ENCODE measurements around the gene AK2. TPM values are rescaled to one million over a fixed set of nuclear protein-coding genes. Genes with fewer than 3 reads are reported as not detected.
A peak's percentile ranks its signal among the peaks of the same experiment; 100 is the strongest.

The AK2 gene
- total RNA-seq, 1 experiment from 2014 or later = 159 TPM

DNA sequence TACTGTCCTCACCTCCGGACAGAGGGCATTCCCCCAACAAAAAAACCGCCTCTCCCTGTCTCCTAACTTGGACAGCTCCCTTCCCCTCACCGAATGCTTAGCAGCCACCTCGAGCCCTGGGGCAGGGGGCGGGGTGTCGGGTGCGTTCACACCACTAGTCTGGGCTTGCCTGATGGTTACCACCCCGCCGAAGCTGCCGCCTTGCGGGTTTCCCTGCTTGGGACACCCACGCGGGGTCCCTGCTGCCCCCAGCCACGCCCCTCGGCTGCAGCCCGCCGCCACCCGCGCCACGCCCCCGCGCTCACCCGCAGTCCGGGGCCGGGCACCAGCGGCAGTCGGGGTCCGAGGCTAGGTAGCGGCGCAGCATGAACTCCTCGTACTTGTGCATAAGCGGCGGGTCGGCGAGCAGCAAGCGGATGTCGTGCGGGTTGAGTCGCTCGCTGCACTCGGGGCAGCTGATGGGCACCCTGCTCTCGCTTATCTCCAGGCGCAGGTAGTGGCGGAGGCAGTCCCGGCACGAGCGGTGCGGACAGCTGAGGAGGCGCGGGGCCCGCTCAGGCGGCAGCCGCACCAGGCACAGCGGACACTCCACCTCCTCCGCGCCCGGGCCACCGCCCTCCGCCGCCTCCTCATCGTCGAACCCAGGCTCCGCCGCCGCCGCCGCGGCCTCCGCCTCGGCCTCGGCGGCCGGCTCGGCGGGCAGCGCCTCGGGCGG lies 72.8 kb downstream of the AK2 start:
- Histone ChIP-seq H3K23me2 (ENCODE audit: insufficient read length, low read depth, low read length, poor library complexity, severe bottlenecking) (no peaks in the 10 kb centered on the region), H4K91ac (ENCODE audit: insufficient read length, low read depth, low read length) (no peak overlapping the region), H2AK5ac (ENCODE audit: insufficient read length, low read length) (no peak overlapping the region), H4K8ac (replicated peaks; ENCODE audit: insufficient read length, low read depth, low read length) (no peak overlapping the region), H3K9ac (ENCODE audit: extremely low read depth, insufficient read length, low read length) (peak overlapping the region; percentile 63), H3K79me2 (ENCODE audit: insufficient read depth, low read length) (no peaks in the 10 kb centered on the region; the same call in 1 of the 2 replicates), H2BK15ac (ENCODE audit: low read depth, low read length) (no peak overlapping the region), H2BK5ac (ENCODE audit: insufficient read length, low read length) (no peak overlapping the region), H2BK12ac (ENCODE audit: insufficient read length, low read depth, low read length) (no peak overlapping the region), H3K4me1 (ENCODE audit: insufficient read depth, low read length) (0 out of 2 replicates have a peak, but pooled peaks cover 4% of the 10 kb centered on the region), H4K5ac (ENCODE audit: insufficient read length, low read depth, low read length) (no peak overlapping the region), H3K79me1 (ENCODE audit: insufficient read depth, low read depth, low read length, poor library complexity, severe bottlenecking) (no peaks in the 10 kb centered on the region), H3K4me2 (ENCODE audit: insufficient read depth, insufficient read length, low read length) (peak overlapping the region; percentile 76), H3K23ac (ENCODE audit: insufficient read length, low read depth, low read length) (no peak overlapping the region), H3K9me3 (ENCODE audit: control insufficient read depth, low read depth, low read length) (no peaks in the 10 kb centered on the region), H3K14ac (ENCODE audit: insufficient read depth, low read length) (peak overlapping the region; percentile 77; the same call in 1 of the 2 replicates), H2BK20ac (ENCODE audit: low read depth, low read length, poor library complexity, severe bottlenecking) (no peak overlapping the region), H3K27me3 (ENCODE audit: insufficient read depth, low read length) (no peaks in the 10 kb centered on the region), H4K20me1 (ENCODE audit: control insufficient read depth, insufficient read depth, insufficient read length) (no peaks in the 10 kb centered on the region), H3K27ac (ENCODE audit: insufficient read length, low read depth, low read length) (no peak overlapping the region), H2AFZ (ENCODE audit: low read length) (no peak overlapping the region), H3T11ph (ENCODE audit: low read length) (no peak overlapping the region), H3K56ac (ENCODE audit: insufficient read length, low read depth, low read length) (no peak overlapping the region), H2BK120ac (ENCODE audit: low read depth, low read length, poor library complexity, severe bottlenecking) (no peak overlapping the region), H3K18ac (ENCODE audit: insufficient read length, low read depth, low read length) (no peak overlapping the region), H3K4ac (ENCODE audit: low read depth, low read length) (no peak overlapping the region)
- Mint-ChIP-seq H3K27me3 (ENCODE audit: low read depth) (peaks cover 28% of the 10 kb centered on the region), H3K36me3 (ENCODE audit: insufficient read depth in 1 of 3, low read depth in 3 of 3) (no peaks in the 10 kb centered on the region), H3K4me3 (peak overlapping the region; percentile 77 to 88), H3K9me3 (0 out of 5 replicates have a peak, but pooled peaks cover 0 to 2% of the 10 kb centered on the region in 2 experiments), H3K27ac (no peak overlapping the region), H3K4me1 (peaks cover 18 to 20% of the 10 kb centered on the region in 2 experiments)
- TF ChIP-seq, protein P1, sequence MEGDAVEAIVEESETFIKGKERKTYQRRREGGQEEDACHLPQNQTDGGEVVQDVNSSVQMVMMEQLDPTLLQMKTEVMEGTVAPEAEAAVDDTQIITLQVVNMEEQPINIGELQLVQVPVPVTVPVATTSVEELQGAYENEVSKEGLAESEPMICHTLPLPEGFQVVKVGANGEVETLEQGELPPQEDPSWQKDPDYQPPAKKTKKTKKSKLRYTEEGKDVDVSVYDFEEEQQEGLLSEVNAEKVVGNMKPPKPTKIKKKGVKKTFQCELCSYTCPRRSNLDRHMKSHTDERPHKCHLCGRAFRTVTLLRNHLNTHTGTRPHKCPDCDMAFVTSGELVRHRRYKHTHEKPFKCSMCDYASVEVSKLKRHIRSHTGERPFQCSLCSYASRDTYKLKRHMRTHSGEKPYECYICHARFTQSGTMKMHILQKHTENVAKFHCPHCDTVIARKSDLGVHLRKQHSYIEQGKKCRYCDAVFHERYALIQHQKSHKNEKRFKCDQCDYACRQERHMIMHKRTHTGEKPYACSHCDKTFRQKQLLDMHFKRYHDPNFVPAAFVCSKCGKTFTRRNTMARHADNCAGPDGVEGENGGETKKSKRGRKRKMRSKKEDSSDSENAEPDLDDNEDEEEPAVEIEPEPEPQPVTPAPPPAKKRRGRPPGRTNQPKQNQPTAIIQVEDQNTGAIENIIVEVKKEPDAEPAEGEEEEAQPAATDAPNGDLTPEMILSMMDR (conservative IDR thresholded peaks at IDR 0.05) = no peak
- WGBS (ENCODE audit: extremely low coverage, insufficient read length, low lambda C conversion rate) = no CpG with 5 or more reads among the region's 78 CpGs
- peak; percentile 78 for DNase-seq
